Fibroblast of mammary gland (primary cell): ENCODE data around the gene GPR89A.
"Not testable (repeated sequence)": the region's sequence is repeated elsewhere in the genome, so short reads cannot be mapped to it uniquely, and the experiment has no call there.

ENCODE experiments used
- DNase-seq: peaks from one replicate; pipeline ENCODE4 v3.0.0-alpha.2; 2010; ENCODE audit warnings: low read depth
- H3K4me3 ChIP-seq: 2 replicates; pipeline ENCODE4 v1.5.1; 2011; ENCODE audit warnings: low read depth, mild to moderate bottlenecking, low read length, moderate library complexity; ENCODE audit not compliant: control insufficient read depth
- CTCF ChIP-seq: conservative IDR thresholded peaks from 2 replicates; pipeline ENCODE4 v1.5.1; 2011; ENCODE audit warnings: low read depth, low read length, inconsistent platforms; ENCODE audit not compliant: control insufficient read depth, insufficient read depth

The GPR89A gene

GRCh38 chr1:145665015-145665414 lies 57.2 kb downstream of the GPR89A start:
- H3K4me3 ChIP-seq, DNase-seq: not testable (repeated sequence)

GRCh38 chr1:145670995-145671745 lies 63.4 kb downstream of the GPR89A start:
- not testable (repeated sequence) for DNase-seq, H3K4me3 ChIP-seq

GRCh38 chr1:145673217-145673616 lies 65.4 kb downstream of the GPR89A start:
- H3K4me3 ChIP-seq, DNase-seq: not testable (repeated sequence)

- not testable (repeated sequence) for DNase-seq, H3K4me3 ChIP-seq
These were observed 77.1 kb downstream of the GPR89A start for GRCh38 chr1:145684858-145685257.

- not testable (repeated sequence) for DNase-seq, H3K4me3 ChIP-seq
These were observed 78.3 kb downstream of the GPR89A start for GRCh38 chr1:145686078-145686477.

GRCh38 chr1:145688328-145688727 lies 80.5 kb downstream of the GPR89A start:
- H3K4me3 ChIP-seq: no peak overlapping the region
- no peak for DNase-seq
- TF ChIP-seq CTCF: no peak

GRCh38 chr1:145688924-145689323 lies 81.1 kb downstream of the GPR89A start:
- no peak overlapping the region for H3K4me3 ChIP-seq
- DNase-seq: no peak

GRCh38 chr1:145689922-145690321 lies 82.1 kb downstream of the GPR89A start:
- H3K4me3 ChIP-seq: no peak overlapping the region
- TF ChIP-seq CTCF: no peak
- DNase-seq: no peak

More at GRCh38 chr1:145688924-145689323, 81.1 kb downstream of the GPR89A start:
- TF ChIP-seq CTCF: no peak

GRCh38 chr1:145690587-145691558 lies 83.1 kb downstream of the GPR89A start:
- no peak overlapping the region for H3K4me3 ChIP-seq
- peak; percentile 87 for DNase-seq

More at GRCh38 chr1:145690587-145691558, 83.1 kb downstream of the GPR89A start:
- TF ChIP-seq CTCF: no peak
